Tibial nerve (tissue), 4 donors: ENCODE measurements around the gene TAF11L13.

Experiments
- EP300 ChIP-seq, 2 donors: sonication (generic); formaldehyde crosslinking; IDR thresholded peaks; one replicate each; pipeline ENCODE4 v1.6.1; 2017; ENCODE audit warnings: antibody characterized with exemption in 2 of 2, mild to moderate bottlenecking in 1 of 2
- POLR2A ChIP-seq, 2 donors: fragments of 450-650 bp; IDR thresholded peaks; one replicate each; pipeline ENCODE4 v1.6.1; 2017; ENCODE audit warnings: antibody characterized with exemption in 2 of 2, mild to moderate bottlenecking in 2 of 2, moderate library complexity in 2 of 2
- TF ChIP-seq, protein P1 (sequence below), 5 experiments: fragments of 200-600 bp in 3 of 5; fragments of 450-650 bp in 2 of 5; sonication (generic) in 3 of 5; IDR thresholded peaks; one replicate each; pipeline ENCODE4 v1.5.1; 2016 to 2019; ENCODE audit warnings: antibody characterized with exemption in 5 of 5, mild to moderate bottlenecking in 3 of 5, moderate library complexity in 2 of 5

DNA sequence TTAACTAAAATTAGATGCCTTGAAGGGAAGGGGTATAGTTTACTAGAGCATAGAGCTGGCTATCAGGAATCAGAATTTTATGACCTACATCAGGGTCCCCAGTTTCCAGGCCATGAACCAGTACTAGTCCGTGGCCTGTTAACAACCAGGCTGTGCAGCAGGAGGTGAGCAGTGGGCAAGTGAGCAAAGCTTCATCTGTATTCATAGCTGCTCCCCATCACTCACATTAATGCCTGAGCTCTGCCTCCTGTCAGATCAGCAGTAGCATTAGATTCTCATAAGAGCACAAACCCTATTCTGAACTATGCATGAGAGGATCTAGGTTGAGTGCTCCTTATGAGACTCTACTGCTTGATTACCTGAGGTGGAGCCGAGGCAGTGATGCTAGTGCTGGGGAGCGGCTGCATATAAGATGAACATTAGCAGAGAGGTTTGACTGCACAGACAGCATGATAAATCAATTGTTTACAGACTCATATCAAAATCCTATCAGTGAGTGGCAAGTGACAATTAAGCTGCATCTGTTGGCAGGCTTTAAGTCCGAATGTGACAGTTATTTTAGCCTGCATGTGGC, 47.0 kb downstream of the TAF11L13 start:
- no peak for TF ChIP-seq POLR2A (IDR thresholded peaks at IDR 0.05)
- no peak for TF ChIP-seq EP300 (IDR thresholded peaks at IDR 0.05)
- TF ChIP-seq, protein P1, sequence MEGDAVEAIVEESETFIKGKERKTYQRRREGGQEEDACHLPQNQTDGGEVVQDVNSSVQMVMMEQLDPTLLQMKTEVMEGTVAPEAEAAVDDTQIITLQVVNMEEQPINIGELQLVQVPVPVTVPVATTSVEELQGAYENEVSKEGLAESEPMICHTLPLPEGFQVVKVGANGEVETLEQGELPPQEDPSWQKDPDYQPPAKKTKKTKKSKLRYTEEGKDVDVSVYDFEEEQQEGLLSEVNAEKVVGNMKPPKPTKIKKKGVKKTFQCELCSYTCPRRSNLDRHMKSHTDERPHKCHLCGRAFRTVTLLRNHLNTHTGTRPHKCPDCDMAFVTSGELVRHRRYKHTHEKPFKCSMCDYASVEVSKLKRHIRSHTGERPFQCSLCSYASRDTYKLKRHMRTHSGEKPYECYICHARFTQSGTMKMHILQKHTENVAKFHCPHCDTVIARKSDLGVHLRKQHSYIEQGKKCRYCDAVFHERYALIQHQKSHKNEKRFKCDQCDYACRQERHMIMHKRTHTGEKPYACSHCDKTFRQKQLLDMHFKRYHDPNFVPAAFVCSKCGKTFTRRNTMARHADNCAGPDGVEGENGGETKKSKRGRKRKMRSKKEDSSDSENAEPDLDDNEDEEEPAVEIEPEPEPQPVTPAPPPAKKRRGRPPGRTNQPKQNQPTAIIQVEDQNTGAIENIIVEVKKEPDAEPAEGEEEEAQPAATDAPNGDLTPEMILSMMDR (IDR thresholded peaks at IDR 0.05) = no peak
